ENCODE results near the gene COG5. TPM values are rescaled to one million over a fixed set of nuclear protein-coding genes. Genes with fewer than 3 reads are reported as not detected.

Gene COG5
- total RNA-seq, 1 experiment from 2014 or later = 20.2 TPM

DNA sequence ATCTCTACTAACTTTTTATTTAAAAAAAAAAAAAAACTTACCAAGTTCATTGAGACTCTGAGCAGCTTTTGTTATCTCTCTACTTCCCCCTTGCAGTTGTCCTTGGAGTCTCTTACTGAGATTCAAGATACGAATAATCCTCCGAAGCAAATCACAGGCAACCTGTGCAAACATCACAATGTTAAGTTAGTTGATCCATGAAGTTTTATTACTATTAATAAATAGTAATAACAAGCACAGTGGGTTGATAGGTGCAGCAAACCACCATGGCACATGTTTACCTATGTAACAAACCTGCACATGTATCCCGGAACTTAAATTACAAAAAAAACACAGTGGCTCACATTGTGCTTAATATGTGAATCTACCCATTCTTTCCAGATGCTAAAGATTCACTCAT, 36.5 kb downstream of the COG5 start:
- Mint-ChIP-seq H3K4me1 (peaks cover 11 to 13% of the 10 kb centered on the region in 2 experiments), H3K27me3 (ENCODE audit: low read depth) (no peaks in the 10 kb centered on the region), H3K9me3 (peaks cover 0 to 2% of the 10 kb centered on the region in 2 experiments; a peak in 2 of 5 replicates), H3K27ac (no peak overlapping the region), H3K4me3 (no peak overlapping the region), H3K36me3 (ENCODE audit: insufficient read depth in 1 of 3, low read depth in 3 of 3) (peaks cover 3 to 12% (median 11%) of the 10 kb centered on the region in 3 experiments; a peak in 6 of 7 replicates)
- Histone ChIP-seq H2BK5ac (ENCODE audit: insufficient read length, low read length) (no peak overlapping the region), H4K20me1 (ENCODE audit: control insufficient read depth, insufficient read depth, insufficient read length) (no peaks in the 10 kb centered on the region), H3K27me3 (ENCODE audit: insufficient read depth, low read length) (no peaks in the 10 kb centered on the region), H2AFZ (ENCODE audit: low read length) (no peak overlapping the region), H4K91ac (ENCODE audit: insufficient read length, low read depth, low read length) (no peak overlapping the region), H3K4me1 (ENCODE audit: insufficient read depth, low read length) (no peaks in the 10 kb centered on the region; the same call in 1 of the 2 replicates), H3K4me2 (ENCODE audit: insufficient read depth, insufficient read length, low read length) (no peak overlapping the region), H4K8ac (replicated peaks; ENCODE audit: insufficient read length, low read depth, low read length) (no peak overlapping the region), H3K9me3 (ENCODE audit: control insufficient read depth, low read depth, low read length) (no peaks in the 10 kb centered on the region), H3K56ac (ENCODE audit: insufficient read length, low read depth, low read length) (no peak overlapping the region), H3K79me1 (ENCODE audit: insufficient read depth, low read depth, low read length, poor library complexity, severe bottlenecking) (no peaks in the 10 kb centered on the region), H4K5ac (ENCODE audit: insufficient read length, low read depth, low read length) (no peak overlapping the region), H3K18ac (ENCODE audit: insufficient read length, low read depth, low read length) (no peak overlapping the region), H3K79me2 (ENCODE audit: insufficient read depth, low read length) (no peaks in the 10 kb centered on the region; the same call in 1 of the 2 replicates), H2BK12ac (ENCODE audit: insufficient read length, low read depth, low read length) (no peak overlapping the region), H3K4ac (ENCODE audit: low read depth, low read length) (no peak overlapping the region), H3T11ph (ENCODE audit: low read length) (no peak overlapping the region), H3K9ac (ENCODE audit: extremely low read depth, insufficient read length, low read length) (no peak overlapping the region), H3K14ac (ENCODE audit: insufficient read depth, low read length) (no peak overlapping the region), H3K23ac (ENCODE audit: insufficient read length, low read depth, low read length) (no peak overlapping the region), H2BK20ac (ENCODE audit: low read depth, low read length, poor library complexity, severe bottlenecking) (no peak overlapping the region), H3K27ac (ENCODE audit: insufficient read length, low read depth, low read length) (no peak overlapping the region), H2AK5ac (ENCODE audit: insufficient read length, low read length) (no peak overlapping the region), H2BK15ac (ENCODE audit: low read depth, low read length) (no peak overlapping the region), H3K23me2 (ENCODE audit: insufficient read length, low read depth, low read length, poor library complexity, severe bottlenecking) (no peaks in the 10 kb centered on the region), H2BK120ac (ENCODE audit: low read depth, low read length, poor library complexity, severe bottlenecking) (no peak overlapping the region)
- TF ChIP-seq, protein P1, sequence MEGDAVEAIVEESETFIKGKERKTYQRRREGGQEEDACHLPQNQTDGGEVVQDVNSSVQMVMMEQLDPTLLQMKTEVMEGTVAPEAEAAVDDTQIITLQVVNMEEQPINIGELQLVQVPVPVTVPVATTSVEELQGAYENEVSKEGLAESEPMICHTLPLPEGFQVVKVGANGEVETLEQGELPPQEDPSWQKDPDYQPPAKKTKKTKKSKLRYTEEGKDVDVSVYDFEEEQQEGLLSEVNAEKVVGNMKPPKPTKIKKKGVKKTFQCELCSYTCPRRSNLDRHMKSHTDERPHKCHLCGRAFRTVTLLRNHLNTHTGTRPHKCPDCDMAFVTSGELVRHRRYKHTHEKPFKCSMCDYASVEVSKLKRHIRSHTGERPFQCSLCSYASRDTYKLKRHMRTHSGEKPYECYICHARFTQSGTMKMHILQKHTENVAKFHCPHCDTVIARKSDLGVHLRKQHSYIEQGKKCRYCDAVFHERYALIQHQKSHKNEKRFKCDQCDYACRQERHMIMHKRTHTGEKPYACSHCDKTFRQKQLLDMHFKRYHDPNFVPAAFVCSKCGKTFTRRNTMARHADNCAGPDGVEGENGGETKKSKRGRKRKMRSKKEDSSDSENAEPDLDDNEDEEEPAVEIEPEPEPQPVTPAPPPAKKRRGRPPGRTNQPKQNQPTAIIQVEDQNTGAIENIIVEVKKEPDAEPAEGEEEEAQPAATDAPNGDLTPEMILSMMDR (conservative IDR thresholded peaks at IDR 0.05) = no peak
- no peak for DNase-seq
- WGBS (ENCODE audit: extremely low coverage, insufficient read length, low lambda C conversion rate) = no CpG with 5 or more reads among the region's 3 CpGs

Measured in H9 (cell line).